Measurements from ENCODE around the gene ARHGAP28.

ARHGAP28 gene

GRCh38 chr18:6855767-6856166 lies 126.3 kb downstream of the ARHGAP28 start:
- DNase-seq (ENCODE audit: low spot score): no peak
- no peak for TF ChIP-seq CTCF (IDR thresholded peaks at IDR 0.05; ENCODE audit: extremely low read depth, missing control alignments)

- no peak for TF ChIP-seq CTCF (IDR thresholded peaks at IDR 0.05; ENCODE audit: extremely low read depth, missing control alignments)
- DNase-seq (ENCODE audit: low spot score): no peak
These were observed 127.8 kb downstream of the ARHGAP28 start for GRCh38 chr18:6857300-6857699.

GRCh38 chr18:6859676-6860422 lies 130.3 kb downstream of the ARHGAP28 start:
- no peak for TF ChIP-seq CTCF (IDR thresholded peaks at IDR 0.05; ENCODE audit: extremely low read depth, missing control alignments)
- DNase-seq (ENCODE audit: low spot score): no peak

GRCh38 chr18:6860804-6861448 lies 131.4 kb downstream of the ARHGAP28 start:
- DNase-seq (ENCODE audit: low spot score): no peak
- no peak for TF ChIP-seq CTCF (IDR thresholded peaks at IDR 0.05; ENCODE audit: extremely low read depth, missing control alignments)

GRCh38 chr18:6865251-6865650 lies 135.7 kb downstream of the ARHGAP28 start:
- no peak for DNase-seq (ENCODE audit: low spot score)
- no peak for TF ChIP-seq CTCF (IDR thresholded peaks at IDR 0.05; ENCODE audit: extremely low read depth, missing control alignments)

- no peak for TF ChIP-seq CTCF (IDR thresholded peaks at IDR 0.05; ENCODE audit: extremely low read depth, missing control alignments)
- DNase-seq (ENCODE audit: low spot score): no peak
These were observed 137.1 kb downstream of the ARHGAP28 start for GRCh38 chr18:6866552-6867085.

GRCh38 chr18:6868033-6868432 lies 138.5 kb downstream of the ARHGAP28 start:
- no peak for TF ChIP-seq CTCF (IDR thresholded peaks at IDR 0.05; ENCODE audit: extremely low read depth, missing control alignments)
- no peak for DNase-seq (ENCODE audit: low spot score)

Data from GM20000 (cell line).